H1 (cell line): Measurements from ENCODE around the gene RGS3. TPM values are rescaled to one million over a fixed set of nuclear protein-coding genes. Genes with fewer than 3 reads are reported as not detected.

Experiments used
- CHD7 ChIP-seq: fragments of 300-600 bp; sonication (generic); IDR thresholded peaks from 2 replicates; pipeline ENCODE4 v1.7.1; 2012; ENCODE audit warnings: low read length, moderate library complexity, mild to moderate bottlenecking, inconsistent platforms; ENCODE audit not compliant: insufficient replicate concordance
- RBBP5 ChIP-seq: IDR thresholded peaks from 2 replicates; pipeline ENCODE4 v1.7.1; 2012; ENCODE audit warnings: low read depth, mild to moderate bottlenecking, inconsistent platforms, low read length, moderate library complexity, borderline replicate concordance
- RNF2 ChIP-seq: fragments of 200-900, 300-1000 bp; sonication (generic); IDR thresholded peaks from 2 replicates; pipeline ENCODE4 v1.7.1; 2016; ENCODE audit warnings: borderline replicate concordance, low read depth, mild to moderate bottlenecking, antibody characterized with exemption, low read length; ENCODE audit not compliant: poor library complexity, severe bottlenecking; ENCODE audit errors: missing control alignments
- SP1 ChIP-seq: IDR thresholded peaks from 2 replicates; pipeline ENCODE4 v1.6.1; 2011; ENCODE audit warnings: low read depth, low read length
- polyA plus RNA-seq, 7 experiments: library from polyadenylated mRNA; depleted of rRNA in 3 of 7; stranded (reverse) in 5 of 7; unstranded in 2 of 7; fragments of >200 nt in 5 of 7; fragments of 200-250 nt in 2 of 7; gene quantifications; 1 replicate in 5 of 7; 2 replicates in 1 of 7; 4 replicates in 1 of 7; pipeline versions ENCODE4 v1.2.1 to v1.2.3, GENCODE V29; 2011 to 2013; ENCODE audit warnings: missing spikeins in 2 of 7, mixed read lengths in 2 of 7
- total RNA-seq: library from RNA; stranded (reverse); fragmentation: NEBNext Ultra II Directional; extraction: Animal tissue kit (Norgen Biotek cat#: 25700); gene quantifications from 2 replicates; pipeline ENCODE4 v1.2.1, GENCODE V29; 2021

The RGS3 gene
- total and polyA plus RNA-seq, 2 of the 8 experiments (the other 6 are each of a cell fraction or from before 2014, with no cell fraction given), result 12.6 to 18.2 TPM

DNA sequence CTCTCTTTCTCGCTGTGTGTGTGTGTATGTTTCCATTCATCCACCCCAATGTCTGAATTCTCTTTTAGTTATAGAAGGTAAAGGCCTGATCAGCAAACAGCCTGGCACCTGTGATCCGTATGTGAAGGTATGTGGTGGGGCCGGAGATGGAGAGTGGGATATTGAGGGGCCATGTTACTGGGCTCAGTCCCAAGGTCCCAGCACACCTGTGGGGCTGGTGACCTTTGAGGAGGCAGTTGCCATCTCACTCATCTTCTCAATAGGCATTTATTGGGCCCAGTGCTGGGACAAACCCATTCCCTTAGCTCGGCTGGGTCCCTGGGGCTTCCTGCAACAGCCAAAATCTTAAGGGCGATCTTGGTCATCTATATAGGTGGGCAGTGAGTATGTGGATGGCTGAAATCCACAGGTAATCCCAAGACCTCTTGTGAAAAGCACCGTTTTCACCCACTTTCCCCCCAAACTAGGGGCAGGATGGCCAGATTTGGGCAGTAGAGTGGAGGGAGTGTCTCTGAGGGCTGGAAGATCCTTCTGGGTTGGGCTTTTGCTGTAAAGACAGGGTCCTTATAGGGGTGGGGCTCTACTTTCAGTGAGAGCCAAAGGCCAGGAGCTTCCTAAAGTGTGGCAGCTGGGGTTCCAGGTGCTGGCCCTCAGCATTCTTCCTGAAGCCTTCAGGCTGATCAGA lies 19.6 kb downstream of the RGS3 start (continued):
- TF ChIP-seq RNF2, result no peak
- TF ChIP-seq CHD7, result no peak
- no peak for TF ChIP-seq SP1
- TF ChIP-seq RBBP5, result no peak
- TF ChIP-seq, all 59 proteins: peak for 0
